Measurements from ENCODE around the gene KRTAP10-3.

GRCh38 chr21:44556879-44557278 lies 1.7 kb downstream of the KRTAP10-3 start:
- TF ChIP-seq, protein P1, sequence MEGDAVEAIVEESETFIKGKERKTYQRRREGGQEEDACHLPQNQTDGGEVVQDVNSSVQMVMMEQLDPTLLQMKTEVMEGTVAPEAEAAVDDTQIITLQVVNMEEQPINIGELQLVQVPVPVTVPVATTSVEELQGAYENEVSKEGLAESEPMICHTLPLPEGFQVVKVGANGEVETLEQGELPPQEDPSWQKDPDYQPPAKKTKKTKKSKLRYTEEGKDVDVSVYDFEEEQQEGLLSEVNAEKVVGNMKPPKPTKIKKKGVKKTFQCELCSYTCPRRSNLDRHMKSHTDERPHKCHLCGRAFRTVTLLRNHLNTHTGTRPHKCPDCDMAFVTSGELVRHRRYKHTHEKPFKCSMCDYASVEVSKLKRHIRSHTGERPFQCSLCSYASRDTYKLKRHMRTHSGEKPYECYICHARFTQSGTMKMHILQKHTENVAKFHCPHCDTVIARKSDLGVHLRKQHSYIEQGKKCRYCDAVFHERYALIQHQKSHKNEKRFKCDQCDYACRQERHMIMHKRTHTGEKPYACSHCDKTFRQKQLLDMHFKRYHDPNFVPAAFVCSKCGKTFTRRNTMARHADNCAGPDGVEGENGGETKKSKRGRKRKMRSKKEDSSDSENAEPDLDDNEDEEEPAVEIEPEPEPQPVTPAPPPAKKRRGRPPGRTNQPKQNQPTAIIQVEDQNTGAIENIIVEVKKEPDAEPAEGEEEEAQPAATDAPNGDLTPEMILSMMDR (IDR thresholded peaks at IDR 0.05): no peak
- TF ChIP-seq POLR2A (IDR thresholded peaks at IDR 0.05): no peak

Measured in breast epithelium (tissue), 3 donors.